ENCODE data around the gene C1orf122. TPM values are rescaled to one million over a fixed set of nuclear protein-coding genes. Genes with fewer than 3 reads are reported as not detected.

C1orf122 gene
- total and polyA plus RNA-seq, 12 donors: 37.8 to 53.0 (median 46.8) TPM

- H3K27ac ChIP-seq: peak overlapping the region in 1 of 10 donors; percentile 15
- H3K4me1 ChIP-seq: peaks cover 0 to 37% (median 15%) of the 10 kb centered on the region in 9 donors
- H3K27me3 ChIP-seq: no peaks in the 10 kb centered on the region
- H3K9me3 ChIP-seq: no peaks in the 10 kb centered on the region
- intact Hi-C loops (cut with DNase I): loop anchor here in 5 of 10 donors (5.0 to 10.0 kb wide), 3 partner anchors 44 to 171 kb away; partner anchors contain the start of gene MTF1 (in 4 of the 5)
- DNase-seq (no peak), ATAC-seq (no peak)
- WGBS, 2 donors: 81 to 85% methylated on average over 2 of the region's 2 CpGs
- H3K4me3 ChIP-seq: no peak overlapping the region
- peaks cover 0 to 73% (median 13%) of the 10 kb centered on the region in 9 donors for H3K36me3 ChIP-seq
- TF ChIP-seq CTCF (IDR thresholded peaks at IDR 0.05): no peak
Measured at GRCh38 chr1:37813529-37814145, 6.0 kb downstream of the C1orf122 start.

- 80 to 81% methylated on average over 7 of the region's 7 CpGs for WGBS, 2 donors
- Histone ChIP-seq H3K9me3 (no peaks in the 10 kb centered on the region), H3K4me1 (peaks cover 0 to 31% (median 9%) of the 10 kb centered on the region in 9 donors), H3K4me3 (no peak overlapping the region), H3K36me3 (peaks cover 0 to 79% (median 13%) of the 10 kb centered on the region in 9 donors), H3K27me3 (no peaks in the 10 kb centered on the region), H3K27ac (peak overlapping the region in 1 of 10 donors; percentile 15)
- peak in 1 of 8 donors; percentile 31 for ATAC-seq
- DNase-seq: no peak
- intact Hi-C loops (cut with DNase I): loop anchor here in 5 of 10 donors (5.0 to 10.0 kb wide), 3 partner anchors 43 to 171 kb away; partner anchors contain the start of gene MTF1 (in 4 of the 5)
- no peak for TF ChIP-seq CTCF (IDR thresholded peaks at IDR 0.05)
Measured at GRCh38 chr1:37814252-37814651, 6.7 kb downstream of the C1orf122 start.

- ATAC-seq: peak in 4 of 8 donors; percentile 61 to 73 (median 64)
- WGBS, 2 donors: 19 to 23% methylated on average over 2 of the region's 2 CpGs
- TF ChIP-seq CTCF (IDR thresholded peaks at IDR 0.05): no peak
- Histone ChIP-seq H3K9me3 (no peaks in the 10 kb centered on the region), H3K27me3 (no peaks in the 10 kb centered on the region), H3K36me3 (peaks cover 0 to 97% (median 24%) of the 10 kb centered on the region in 9 donors), H3K4me3 (no peak overlapping the region), H3K4me1 (peaks cover 0 to 8% (median 4%) of the 10 kb centered on the region in 9 donors), H3K27ac (peak overlapping the region in 1 of 10 donors; percentile 2)
- DNase-seq: peak; percentile 30 to 31
- intact Hi-C loops (cut with DNase I): loop anchor here in 1 of 10 donors (10.0 kb wide), 1 partner anchor 167 kb away; no protein-coding TSS in a partner anchor
Measured at GRCh38 chr1:37817481-37817880, 9.9 kb downstream of the C1orf122 start.

- DNase-seq: no peak
- Histone ChIP-seq H3K9me3 (no peaks in the 10 kb centered on the region), H3K27me3 (no peaks in the 10 kb centered on the region), H3K4me3 (no peak overlapping the region), H3K4me1 (peaks cover 0 to 16% (median 5%) of the 10 kb centered on the region in 9 donors), H3K27ac (no peak overlapping the region), H3K36me3 (peaks cover 0 to 95% (median 22%) of the 10 kb centered on the region in 9 donors)
- intact Hi-C loops (cut with DNase I): no loop called here
- WGBS, 2 donors: 91 to 97% methylated on average over 2 of the region's 2 CpGs
- no peak for ATAC-seq
- no peak for TF ChIP-seq CTCF (IDR thresholded peaks at IDR 0.05)
Measured at GRCh38 chr1:37821481-37821880, 13.9 kb downstream of the C1orf122 start.
